OCI-LY1 (cell line): ENCODE measurements around the gene RMND5B.

Experiments
- CTCF ChIP-seq: fragments of 200-600 bp; sonication (generic), shearing (Covaris generic); IDR thresholded peaks from 2 replicates; pipeline ENCODE4 v1.5.1; 2017; ENCODE audit warnings: mild to moderate bottlenecking, antibody characterized with exemption, low read length, moderate library complexity, mixed read lengths
- EZH2 ChIP-seq: fragments of 200-600 bp; sonication (generic), shearing (Covaris generic); IDR thresholded peaks from 2 replicates; pipeline ENCODE4 v1.8.0; 2017; ENCODE audit warnings: borderline replicate concordance, mixed run types, mild to moderate bottlenecking, antibody characterized with exemption, low read length, moderate library complexity, mixed read lengths

GRCh38 chr5:178176791-178177190, 46.0 kb downstream of the RMND5B start:
- TF ChIP-seq CTCF (no peak), EZH2 (no peak)
